Measurements from ENCODE around the gene DYNLT1. TPM values are rescaled to one million over a fixed set of nuclear protein-coding genes. Genes with fewer than 3 reads are reported as not detected.

Gene DYNLT1
- polyA plus RNA-seq, 1 experiment: 175 TPM

DNA sequence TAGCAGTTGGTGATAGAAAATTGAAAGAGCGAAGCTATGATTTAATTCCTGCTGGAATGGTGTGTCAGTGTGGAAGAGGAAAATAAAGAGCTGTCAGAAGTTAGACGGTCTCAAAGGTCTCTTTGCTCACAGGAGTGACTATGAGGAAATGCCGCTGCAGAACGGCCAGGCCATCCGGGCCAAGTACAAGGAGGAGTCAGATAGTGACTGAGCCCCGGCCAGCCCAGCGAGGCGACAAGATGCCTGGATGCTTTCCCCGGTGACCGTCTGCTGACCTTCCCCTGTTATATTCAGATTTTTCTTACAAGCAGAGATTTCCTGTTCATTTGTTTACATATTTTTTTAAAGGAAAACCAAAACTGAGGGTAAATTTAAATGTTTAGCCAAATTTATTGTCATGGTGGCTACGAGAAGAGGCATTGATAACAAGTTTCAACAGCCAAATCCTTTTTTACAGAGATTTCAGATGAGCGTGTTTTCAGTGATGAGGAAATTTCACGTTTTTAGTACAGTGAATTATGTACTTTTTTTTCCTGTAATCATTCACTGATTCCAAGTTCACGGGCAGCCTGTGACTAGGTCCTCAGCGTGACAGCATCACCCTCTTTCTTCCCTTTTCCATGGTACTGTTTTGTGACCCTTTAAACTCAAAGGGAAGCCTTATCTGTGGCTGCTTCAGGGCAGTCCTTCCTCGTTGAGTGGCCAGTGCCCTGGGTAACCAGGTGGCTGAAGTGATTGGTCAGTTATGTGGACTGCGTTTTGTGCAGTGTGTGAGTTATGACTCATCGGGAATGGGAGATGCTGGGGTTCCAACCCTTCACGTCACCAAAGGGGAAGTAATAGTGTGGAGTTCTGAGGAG lies 12.6 kb downstream of the DYNLT1 start:
- Histone ChIP-seq H3K4me3 (ENCODE audit: low read depth, low read length) (no peak overlapping the region), H3K36me3 (ENCODE audit: control insufficient read depth, insufficient read depth, low read length) (peaks cover 20% of the 10 kb centered on the region), H3K27me3 (ENCODE audit: control insufficient read depth, insufficient read depth, low read length) (no peaks in the 10 kb centered on the region)
- no peak for DNase-seq (ENCODE audit: low read depth)
- TF ChIP-seq, protein P1, sequence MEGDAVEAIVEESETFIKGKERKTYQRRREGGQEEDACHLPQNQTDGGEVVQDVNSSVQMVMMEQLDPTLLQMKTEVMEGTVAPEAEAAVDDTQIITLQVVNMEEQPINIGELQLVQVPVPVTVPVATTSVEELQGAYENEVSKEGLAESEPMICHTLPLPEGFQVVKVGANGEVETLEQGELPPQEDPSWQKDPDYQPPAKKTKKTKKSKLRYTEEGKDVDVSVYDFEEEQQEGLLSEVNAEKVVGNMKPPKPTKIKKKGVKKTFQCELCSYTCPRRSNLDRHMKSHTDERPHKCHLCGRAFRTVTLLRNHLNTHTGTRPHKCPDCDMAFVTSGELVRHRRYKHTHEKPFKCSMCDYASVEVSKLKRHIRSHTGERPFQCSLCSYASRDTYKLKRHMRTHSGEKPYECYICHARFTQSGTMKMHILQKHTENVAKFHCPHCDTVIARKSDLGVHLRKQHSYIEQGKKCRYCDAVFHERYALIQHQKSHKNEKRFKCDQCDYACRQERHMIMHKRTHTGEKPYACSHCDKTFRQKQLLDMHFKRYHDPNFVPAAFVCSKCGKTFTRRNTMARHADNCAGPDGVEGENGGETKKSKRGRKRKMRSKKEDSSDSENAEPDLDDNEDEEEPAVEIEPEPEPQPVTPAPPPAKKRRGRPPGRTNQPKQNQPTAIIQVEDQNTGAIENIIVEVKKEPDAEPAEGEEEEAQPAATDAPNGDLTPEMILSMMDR (IDR thresholded peaks at IDR 0.05; ENCODE audit: insufficient read depth, low read depth, low read length): no peak
- CTCF ChIA-PET: interaction anchor here (0.9 to 1.6 kb wide), 2 partner anchors 27 to 1350 kb away, joined by 3 to 7 read pairs; no protein-coding TSS in a partner anchor
- POLR2A ChIA-PET: no interaction called here

DNA sequence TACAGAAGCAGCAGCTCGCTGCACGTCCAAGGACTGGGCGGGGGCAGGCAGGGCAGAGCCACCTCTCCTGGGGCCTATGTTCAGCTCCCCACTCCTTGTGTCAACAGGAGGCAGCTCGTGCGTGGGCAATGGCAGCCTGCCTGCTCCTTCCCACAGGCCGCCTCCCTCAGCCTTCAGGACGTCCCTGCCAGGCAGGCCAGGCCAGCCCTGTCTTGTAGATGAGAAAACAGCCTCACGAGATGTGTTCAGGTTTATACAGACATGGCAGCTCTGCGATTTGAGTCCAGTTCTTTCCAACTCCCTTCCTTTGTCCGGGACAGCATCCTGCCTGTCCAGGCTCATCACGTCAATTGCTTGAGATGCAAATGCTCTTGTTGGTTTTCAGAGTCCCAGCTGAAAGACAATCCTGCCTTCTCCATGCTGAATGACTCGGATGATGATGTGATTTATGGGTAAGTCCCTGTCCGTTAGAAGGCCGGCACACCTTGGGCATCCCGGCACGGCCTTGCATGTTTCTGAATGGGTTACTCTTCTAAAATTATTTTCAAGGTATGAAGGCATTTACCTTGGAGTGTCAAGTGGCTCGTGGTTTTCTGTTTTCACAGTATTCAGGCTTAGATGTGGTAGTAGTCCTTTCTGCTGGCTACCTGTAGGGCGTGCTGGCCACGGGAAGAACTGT lies 13.5 kb downstream of the DYNLT1 start:
- DNase-seq (ENCODE audit: low read depth): no peak
- Histone ChIP-seq H3K27me3 (ENCODE audit: control insufficient read depth, insufficient read depth, low read length) (no peaks in the 10 kb centered on the region), H3K36me3 (ENCODE audit: control insufficient read depth, insufficient read depth, low read length) (peaks cover 22% of the 10 kb centered on the region), H3K4me3 (ENCODE audit: low read depth, low read length) (no peak overlapping the region)
- ChIA-PET CTCF (interaction anchor here (0.7 to 1.5 kb wide), 4 partner anchors 8 to 73 kb away, joined by 3 to 5 read pairs (median 3); no protein-coding TSS in a partner anchor), POLR2A (no interaction called here)
- TF ChIP-seq, protein P1 (IDR thresholded peaks at IDR 0.05; ENCODE audit: insufficient read depth, low read depth, low read length): no peak

DNA sequence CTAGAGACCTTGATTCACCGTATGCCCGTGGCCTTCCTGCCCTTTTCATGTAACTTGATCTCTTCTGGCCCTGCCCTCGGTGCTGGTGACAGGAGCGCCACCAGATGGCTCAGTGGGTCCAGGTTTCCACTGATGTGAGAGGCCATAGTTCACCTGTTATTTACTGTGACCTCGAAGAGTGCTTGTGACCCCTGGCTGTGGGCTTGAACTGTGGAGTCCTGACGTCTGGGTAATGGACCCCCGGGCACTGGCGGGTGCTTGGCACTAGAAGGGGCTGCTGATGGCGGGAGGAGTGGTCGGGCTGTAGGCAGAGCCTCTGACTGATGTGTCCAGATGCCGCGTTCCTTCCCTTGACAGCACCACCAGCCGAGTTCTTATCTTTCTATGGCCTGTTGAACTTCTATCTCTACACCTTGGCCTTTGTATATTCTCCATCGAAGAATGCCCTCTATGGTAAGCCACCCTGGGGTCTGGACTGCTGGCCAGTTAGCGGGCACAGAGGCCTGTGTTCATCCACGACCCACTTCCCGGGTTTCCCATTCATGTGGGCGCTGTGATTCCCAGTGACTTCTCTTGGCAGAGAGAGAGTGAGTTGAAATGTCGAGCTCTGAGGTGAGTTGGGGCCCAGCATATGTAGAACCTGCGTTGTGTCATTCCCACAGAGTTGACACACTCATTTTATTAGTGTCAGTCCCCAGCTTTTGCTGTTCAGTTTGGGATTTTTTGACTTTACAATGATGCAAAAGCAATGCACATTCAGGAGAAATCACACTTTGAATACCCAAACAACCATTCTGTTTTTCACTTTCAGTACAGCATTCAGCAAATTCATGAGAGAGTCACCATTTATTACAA lies 14.9 kb downstream of the DYNLT1 start:
- peaks cover 26% of the 10 kb centered on the region for H3K36me3 ChIP-seq (ENCODE audit: control insufficient read depth, insufficient read depth, low read length)
- no peak for DNase-seq (ENCODE audit: low read depth)
- POLR2A ChIA-PET: no interaction called here
- CTCF ChIA-PET: interaction anchor here (0.7 to 1.5 kb wide), 4 partner anchors 7 to 75 kb away, joined by 3 to 5 read pairs (median 3); no protein-coding TSS in a partner anchor
- no peaks in the 10 kb centered on the region for H3K27me3 ChIP-seq (ENCODE audit: control insufficient read depth, insufficient read depth, low read length)
- no peak overlapping the region for H3K4me3 ChIP-seq (ENCODE audit: low read depth, low read length)
- TF ChIP-seq, protein P1 (IDR thresholded peaks at IDR 0.05; ENCODE audit: insufficient read depth, low read depth, low read length): no peak

DNA sequence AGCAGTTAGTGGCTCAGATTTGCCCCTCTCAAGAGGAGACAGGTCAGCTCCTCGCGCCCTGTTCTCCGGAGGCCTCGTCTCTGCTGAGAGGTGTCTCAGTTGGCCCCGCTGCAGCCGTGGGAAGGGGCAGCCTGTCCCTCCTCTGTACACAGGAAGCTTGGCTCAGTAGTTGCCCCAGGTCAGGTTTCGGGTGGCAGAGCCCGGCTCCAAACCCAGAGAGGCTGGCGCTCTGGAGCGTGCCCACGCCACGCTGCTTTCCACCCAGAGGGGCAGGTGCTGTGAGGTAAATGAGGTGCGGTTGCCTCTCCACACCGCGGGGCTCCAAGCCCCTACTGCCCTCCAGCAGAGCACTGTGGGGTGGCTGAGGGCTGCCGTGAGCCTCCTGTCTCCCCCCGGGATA lies 16.0 kb downstream of the DYNLT1 start:
- Histone ChIP-seq H3K4me3 (ENCODE audit: low read depth, low read length) (no peak overlapping the region), H3K36me3 (ENCODE audit: control insufficient read depth, insufficient read depth, low read length) (peaks cover 31% of the 10 kb centered on the region), H3K27me3 (ENCODE audit: control insufficient read depth, insufficient read depth, low read length) (no peaks in the 10 kb centered on the region)
- no peak for DNase-seq (ENCODE audit: low read depth)
- TF ChIP-seq, protein P1 (IDR thresholded peaks at IDR 0.05; ENCODE audit: insufficient read depth, low read depth, low read length): no peak
- ChIA-PET CTCF (interaction anchor here (1.3 to 1.4 kb wide), 2 partner anchors 24 to 63 kb away, joined by 3 to 5 read pairs; no protein-coding TSS in a partner anchor), POLR2A (no interaction called here)
